Activated CD8-positive, alpha-beta memory T cell treated with anti-CD3 and anti-CD28 coated beads, Interleukin-2, amount 50 U/mL, for 24 hours (primary cell): Measurements from ENCODE around the gene NAALAD2.
"Not testable (repeated sequence)": the region's sequence is repeated elsewhere in the genome, so short reads cannot be mapped to it uniquely, and the experiment has no call there.

Experiments used
- DNase-seq: peaks from one replicate; pipeline ENCODE4 v3.0.0-alpha.2; 2020; ENCODE audit errors: extremely low read depth

NAALAD2 gene

GRCh38 chr11:90134478-90135003 is at the start of gene NAALAD2:
NAALAD2 (plus strand) TSS chr11:90134663; CDS start chr11:90134759, 96 bp downstream.
- DNase-seq: no peak

- DNase-seq: not testable (repeated sequence)
Measured at GRCh38 chr11:90085650-90086049, 48.8 kb upstream of the NAALAD2 start, which contains the start of gene UBTFL1. UBTFL1 (plus strand) TSS chr11:90085950; CDS start chr11:90085950, 0 bp downstream.

- not testable (repeated sequence) for DNase-seq
Measured at GRCh38 chr11:90088731-90089130, 45.7 kb upstream of the NAALAD2 start.

- not testable (repeated sequence) for DNase-seq
Measured at GRCh38 chr11:90095230-90095924, 39.1 kb upstream of the NAALAD2 start.

- DNase-seq: not testable (repeated sequence)
Measured at GRCh38 chr11:90098261-90098660, 36.2 kb upstream of the NAALAD2 start.

GRCh38 chr11:90100431-90100830 is 34.0 kb upstream of the NAALAD2 start:
- DNase-seq: no peak

GRCh38 chr11:90113541-90113940 is 20.9 kb upstream of the NAALAD2 start:
- DNase-seq: no peak

GRCh38 chr11:90120191-90120590 is 14.3 kb upstream of the NAALAD2 start:
- DNase-seq: no peak

GRCh38 chr11:90124371-90124770 is 10.1 kb upstream of the NAALAD2 start:
- DNase-seq: no peak

- DNase-seq: no peak
Measured at GRCh38 chr11:90124946-90125345, 9.5 kb upstream of the NAALAD2 start.

- no peak for DNase-seq
Measured at GRCh38 chr11:90133560-90134477, 644 bp upstream of the NAALAD2 start.

- DNase-seq: no peak
Measured at GRCh38 chr11:90135016-90135415, 553 bp downstream of the NAALAD2 start.

GRCh38 chr11:90148900-90149299 is 14.4 kb downstream of the NAALAD2 start:
- no peak for DNase-seq

GRCh38 chr11:90166982-90167573 is 32.6 kb downstream of the NAALAD2 start:
- DNase-seq: not testable (repeated sequence)

GRCh38 chr11:90167704-90168103 is 33.2 kb downstream of the NAALAD2 start:
- not testable (repeated sequence) for DNase-seq

- DNase-seq: no peak
Measured at GRCh38 chr11:90168571-90168970, 34.1 kb downstream of the NAALAD2 start.

- no peak for DNase-seq
Measured at GRCh38 chr11:90171359-90171758, 36.9 kb downstream of the NAALAD2 start.

GRCh38 chr11:90176069-90176468 is 41.6 kb downstream of the NAALAD2 start:
- no peak for DNase-seq

GRCh38 chr11:90178751-90179150 is 44.3 kb downstream of the NAALAD2 start:
- no peak for DNase-seq

GRCh38 chr11:90179923-90180322 is 45.5 kb downstream of the NAALAD2 start:
- no peak for DNase-seq

GRCh38 chr11:90187839-90188238 is 53.4 kb downstream of the NAALAD2 start:
- DNase-seq: no peak

- no peak for DNase-seq
Measured at GRCh38 chr11:90189011-90189410, 54.5 kb downstream of the NAALAD2 start.
